Hepatocyte (in vitro differentiated cells): ENCODE results near the gene GOLGA7B. TPM values are rescaled to one million over a fixed set of nuclear protein-coding genes. Genes with fewer than 3 reads are reported as not detected.

Experiments
- DNase-seq: peaks from one replicate; pipeline ENCODE4 v3.0.0-alpha.2; 2016; ENCODE audit warnings: low spot score
- H2AFZ ChIP-seq: fragments of 200-600 bp; sonication (generic); 2 replicates; pipeline ENCODE4 v1.6.0; 2016; ENCODE audit warnings: antibody characterized with exemption, mild to moderate bottlenecking
- H3K27ac ChIP-seq: fragments of 200-600 bp; sonication (generic); 2 replicates; pipeline ENCODE4 v1.5.1; 2016; ENCODE audit warnings: mild to moderate bottlenecking
- H3K27me3 ChIP-seq: fragments of 200-600 bp; sonication (generic); 2 replicates; pipeline ENCODE4 v1.6.1; 2016
- H3K36me3 ChIP-seq: fragments of 200-600 bp; sonication (generic); replicated peaks from 2 replicates; pipeline ENCODE4 v1.5.1; 2016; ENCODE audit warnings: low read depth; ENCODE audit not compliant: insufficient read depth
- H3K4me1 ChIP-seq: fragments of 200-600 bp; sonication (generic); 2 replicates; pipeline ENCODE4 v1.5.1; 2016; ENCODE audit warnings: mild to moderate bottlenecking, moderate library complexity; ENCODE audit not compliant: insufficient read depth
- H3K4me2 ChIP-seq: fragments of 200-600 bp; sonication (generic); 2 replicates; pipeline ENCODE4 v1.6.0; 2016
- H3K4me3 ChIP-seq: fragments of 200-600 bp; sonication (generic); 2 replicates; pipeline ENCODE4 v1.5.1; 2016; ENCODE audit warnings: mild to moderate bottlenecking
- H3K79me2 ChIP-seq: fragments of 200-600 bp; sonication (generic); 2 replicates; pipeline ENCODE4 v1.6.0; 2017; ENCODE audit warnings: mild to moderate bottlenecking
- H3K9me2 ChIP-seq: fragments of 200-600 bp; sonication (generic); replicated peaks from 2 replicates; pipeline ENCODE4 v1.6.0; 2017; ENCODE audit warnings: mild to moderate bottlenecking; ENCODE audit not compliant: insufficient read depth
- H3K9me3 ChIP-seq: fragments of 200-600 bp; sonication (generic); 2 replicates; pipeline ENCODE4 v1.5.1; 2016; ENCODE audit warnings: low read depth, mild to moderate bottlenecking
- H4K20me1 ChIP-seq: fragments of 200-600 bp; sonication (generic); 2 replicates; pipeline ENCODE4 v1.6.0; 2016; ENCODE audit warnings: mild to moderate bottlenecking; ENCODE audit not compliant: insufficient read depth, poor library complexity, severe bottlenecking
- EZH2 ChIP-seq: fragments of 200-600 bp; sonication (generic); IDR thresholded peaks from 2 replicates; pipeline ENCODE4 v1.6.1; 2016; ENCODE audit warnings: antibody characterized with exemption, mild to moderate bottlenecking, borderline replicate concordance
- EZH2phosphoT487 ChIP-seq: fragments of 200-600 bp; sonication (generic); IDR thresholded peaks from one replicate; pipeline ENCODE4 v1.6.1; 2018; ENCODE audit warnings: antibody characterized with exemption, mild to moderate bottlenecking, low read depth, moderate library complexity; ENCODE audit not compliant: unreplicated experiment, severe bottlenecking
- WGBS: methylation state at CpG from one replicate; pipeline ENCODE4 v1.1.6; 2016; ENCODE audit warnings: low lambda C conversion rate; ENCODE audit errors: missing lambda C conversion rate; 5-methylcytosine and 5-hydroxymethylcytosine counted together
- polyA plus RNA-seq: library from polyadenylated mRNA; unstranded; fragments of >200 nt; fragmentation: Nextera tagmentation; extraction: Ambion mirVana; gene quantifications from 2 replicates; pipeline ENCODE4 v1.2.1, GENCODE V29; 2016
- total RNA-seq: library from RNA; depleted of rRNA; stranded (reverse); fragments of >200 nt; gene quantifications from 2 replicates; pipeline ENCODE4 v1.2.3, GENCODE V29; 2014
- TF ChIP-seq, protein P1 (sequence below): fragments of 200-600 bp; sonication (generic); IDR thresholded peaks from 2 replicates; pipeline ENCODE4 v1.5.1; 2016; ENCODE audit warnings: antibody characterized with exemption, mild to moderate bottlenecking; ENCODE audit not compliant: poor library complexity

GOLGA7B gene
- total and polyA plus RNA-seq, 2 experiments from 2014 or later: 0.15 to 1.5 TPM

DNA sequence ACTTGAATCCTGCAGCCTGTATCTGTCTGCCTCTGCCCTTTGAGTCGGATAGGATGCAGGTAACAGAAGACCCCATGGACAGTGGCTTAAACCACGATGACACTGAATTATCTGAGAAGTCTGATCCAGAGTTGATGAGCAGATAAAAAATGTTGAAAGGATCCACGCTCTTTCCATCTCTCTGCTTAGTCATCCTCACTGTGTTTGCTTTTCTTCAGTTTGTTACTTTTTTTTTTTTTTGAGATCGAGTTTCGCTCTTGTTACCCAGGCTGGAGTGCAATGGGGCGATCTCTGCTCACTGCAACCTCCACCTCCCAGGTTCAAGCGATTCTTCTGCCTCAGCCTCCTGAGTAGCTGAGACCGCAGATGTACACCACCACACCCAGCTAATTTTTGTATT is 36.9 kb upstream of the GOLGA7B start:
- Histone ChIP-seq H3K36me3 (no peaks in the 10 kb centered on the region), H3K9me2 (no peaks in the 10 kb centered on the region), H3K27ac (no peak overlapping the region), H3K27me3 (no peaks in the 10 kb centered on the region), H3K4me2 (no peak overlapping the region), H3K9me3 (no peaks in the 10 kb centered on the region), H3K79me2 (no peaks in the 10 kb centered on the region), H3K4me3 (no peak overlapping the region), H4K20me1 (no peaks in the 10 kb centered on the region), H2AFZ (no peak overlapping the region), H3K4me1 (no peaks in the 10 kb centered on the region)
- TF ChIP-seq, protein P1, sequence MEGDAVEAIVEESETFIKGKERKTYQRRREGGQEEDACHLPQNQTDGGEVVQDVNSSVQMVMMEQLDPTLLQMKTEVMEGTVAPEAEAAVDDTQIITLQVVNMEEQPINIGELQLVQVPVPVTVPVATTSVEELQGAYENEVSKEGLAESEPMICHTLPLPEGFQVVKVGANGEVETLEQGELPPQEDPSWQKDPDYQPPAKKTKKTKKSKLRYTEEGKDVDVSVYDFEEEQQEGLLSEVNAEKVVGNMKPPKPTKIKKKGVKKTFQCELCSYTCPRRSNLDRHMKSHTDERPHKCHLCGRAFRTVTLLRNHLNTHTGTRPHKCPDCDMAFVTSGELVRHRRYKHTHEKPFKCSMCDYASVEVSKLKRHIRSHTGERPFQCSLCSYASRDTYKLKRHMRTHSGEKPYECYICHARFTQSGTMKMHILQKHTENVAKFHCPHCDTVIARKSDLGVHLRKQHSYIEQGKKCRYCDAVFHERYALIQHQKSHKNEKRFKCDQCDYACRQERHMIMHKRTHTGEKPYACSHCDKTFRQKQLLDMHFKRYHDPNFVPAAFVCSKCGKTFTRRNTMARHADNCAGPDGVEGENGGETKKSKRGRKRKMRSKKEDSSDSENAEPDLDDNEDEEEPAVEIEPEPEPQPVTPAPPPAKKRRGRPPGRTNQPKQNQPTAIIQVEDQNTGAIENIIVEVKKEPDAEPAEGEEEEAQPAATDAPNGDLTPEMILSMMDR: no peak
- TF ChIP-seq EZH2: no peak
- no peak for TF ChIP-seq EZH2phosphoT487
- WGBS: 73% methylated on average over 8 of the region's 8 CpGs
- DNase-seq: no peak

DNA sequence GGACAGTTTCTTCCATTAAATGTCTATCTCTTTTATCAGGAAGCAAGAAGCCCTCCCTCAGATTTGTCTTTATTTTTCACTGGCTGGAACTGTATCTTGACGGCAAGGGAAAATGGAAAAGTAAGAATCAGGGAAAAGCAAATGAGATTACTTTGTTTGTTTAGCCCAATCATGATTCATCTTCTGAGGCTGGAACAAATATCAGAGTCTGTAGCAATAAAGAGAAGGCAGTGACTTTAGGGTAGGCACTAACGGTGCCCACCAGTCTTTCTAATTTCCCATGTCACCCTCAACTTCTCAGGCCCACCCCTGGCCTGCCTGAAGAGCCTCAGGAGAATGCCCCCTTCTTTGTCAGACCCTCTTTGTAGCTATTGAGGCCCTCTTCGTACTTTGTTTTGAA is 36.3 kb upstream of the GOLGA7B start:
- no peak overlapping the region for H2AFZ ChIP-seq
- no peaks in the 10 kb centered on the region for H3K79me2 ChIP-seq
- H3K9me2 ChIP-seq: no peaks in the 10 kb centered on the region
- no peaks in the 10 kb centered on the region for H3K27me3 ChIP-seq
- H3K4me3 ChIP-seq: no peak overlapping the region
- H3K27ac ChIP-seq: no peak overlapping the region
- no peaks in the 10 kb centered on the region for H3K4me1 ChIP-seq
- no peak overlapping the region for H3K4me2 ChIP-seq
- H3K36me3 ChIP-seq: no peaks in the 10 kb centered on the region
- WGBS: 60% methylated on average over 3 of the region's 3 CpGs
- no peak for DNase-seq
- H3K9me3 ChIP-seq: no peaks in the 10 kb centered on the region
- TF ChIP-seq EZH2phosphoT487 (no peak), EZH2 (no peak)
- TF ChIP-seq, protein P1: no peak
- no peaks in the 10 kb centered on the region for H4K20me1 ChIP-seq

DNA sequence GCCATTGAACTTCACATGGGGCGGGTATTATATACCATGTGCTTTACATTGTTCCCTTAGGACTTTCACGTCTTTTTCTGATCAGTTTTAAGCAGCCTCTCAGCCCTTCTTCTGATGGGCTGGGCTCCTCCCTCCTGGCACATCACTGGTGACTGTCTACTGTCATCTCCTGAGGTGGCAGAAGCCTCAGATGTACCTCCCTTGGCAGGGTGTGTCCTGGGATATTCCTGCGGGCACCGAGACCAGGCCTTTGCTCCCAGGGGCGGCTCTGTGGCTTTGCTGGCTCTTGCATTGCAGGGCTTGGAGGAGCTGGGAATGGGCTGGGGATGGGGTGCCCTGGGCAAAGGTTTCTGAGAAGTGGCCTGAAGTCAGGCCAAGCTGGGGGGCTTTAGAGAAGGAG is 34.6 kb upstream of the GOLGA7B start:
- H3K4me3 ChIP-seq: no peak overlapping the region
- no peak for TF ChIP-seq EZH2
- TF ChIP-seq, protein P1: no peak
- no peak for TF ChIP-seq EZH2phosphoT487
- H2AFZ ChIP-seq: no peak overlapping the region
- no peaks in the 10 kb centered on the region for H3K79me2 ChIP-seq
- H4K20me1 ChIP-seq: no peaks in the 10 kb centered on the region
- 94% methylated on average over 5 of the region's 5 CpGs for WGBS
- no peak for DNase-seq
- no peaks in the 10 kb centered on the region for H3K36me3 ChIP-seq
- no peaks in the 10 kb centered on the region for H3K4me1 ChIP-seq
- H3K4me2 ChIP-seq: no peak overlapping the region
- no peaks in the 10 kb centered on the region for H3K9me2 ChIP-seq
- no peak overlapping the region for H3K27ac ChIP-seq
- H3K9me3 ChIP-seq: no peaks in the 10 kb centered on the region
- no peaks in the 10 kb centered on the region for H3K27me3 ChIP-seq

DNA sequence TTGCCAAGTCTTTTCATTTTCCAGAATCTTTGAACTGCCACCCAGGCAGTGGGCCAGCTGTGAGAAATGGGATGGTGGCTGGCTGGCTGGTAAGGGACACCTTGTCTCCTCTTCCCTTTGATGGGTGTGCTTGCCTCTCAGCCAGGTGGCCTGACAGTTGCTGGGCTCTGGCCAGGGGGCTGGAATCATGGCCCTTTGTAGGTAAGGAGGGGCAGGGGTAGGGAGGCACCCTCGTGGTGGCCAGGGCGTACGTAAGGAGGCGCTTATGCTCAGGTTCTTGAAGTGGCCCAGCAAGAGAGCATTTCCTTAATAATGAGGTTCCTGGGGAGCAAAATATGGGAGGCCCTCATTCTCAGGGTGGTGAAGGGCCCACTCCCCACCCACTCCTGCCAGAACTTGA is 33.0 kb upstream of the GOLGA7B start:
- Histone ChIP-seq H3K4me2 (no peak overlapping the region), H3K9me2 (no peaks in the 10 kb centered on the region), H2AFZ (no peak overlapping the region), H3K27me3 (no peaks in the 10 kb centered on the region), H3K79me2 (no peaks in the 10 kb centered on the region), H3K4me3 (no peak overlapping the region), H4K20me1 (no peaks in the 10 kb centered on the region), H3K9me3 (no peaks in the 10 kb centered on the region), H3K36me3 (no peaks in the 10 kb centered on the region), H3K27ac (no peak overlapping the region), H3K4me1 (no peaks in the 10 kb centered on the region)
- no peak for TF ChIP-seq EZH2
- TF ChIP-seq, protein P1: no peak
- TF ChIP-seq EZH2phosphoT487: no peak
- no peak for DNase-seq
- WGBS: 87% methylated on average over 4 of the region's 4 CpGs
